HG03460 (cell line): ENCODE measurements around the gene RNFT2.

Experiments
- ATAC-seq: cut with Tn5 transposase; IDR thresholded peaks from one replicate; pipeline ENCODE4 v1.9.1; 2021; ENCODE audit not compliant: unreplicated experiment

RNFT2 gene, protein sequence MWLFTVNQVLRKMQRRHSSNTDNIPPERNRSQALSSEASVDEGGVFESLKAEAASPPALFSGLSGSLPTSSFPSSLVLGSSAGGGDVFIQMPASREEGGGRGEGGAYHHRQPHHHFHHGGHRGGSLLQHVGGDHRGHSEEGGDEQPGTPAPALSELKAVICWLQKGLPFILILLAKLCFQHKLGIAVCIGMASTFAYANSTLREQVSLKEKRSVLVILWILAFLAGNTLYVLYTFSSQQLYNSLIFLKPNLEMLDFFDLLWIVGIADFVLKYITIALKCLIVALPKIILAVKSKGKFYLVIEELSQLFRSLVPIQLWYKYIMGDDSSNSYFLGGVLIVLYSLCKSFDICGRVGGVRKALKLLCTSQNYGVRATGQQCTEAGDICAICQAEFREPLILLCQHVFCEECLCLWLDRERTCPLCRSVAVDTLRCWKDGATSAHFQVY

GRCh38 chr12:116737774-116738657 lies at the start of gene RNFT2, which contains the start of gene SPRING1:
Gene RNFT2 (plus strand): TSS chr12:116738315. CDS start chr12:116740498, 2,183 bp downstream.
Gene SPRING1 (minus strand): TSS chr12:116738069. CDS start chr12:116737900, 169 bp downstream.
- ATAC-seq, result peak; percentile 94

DNA sequence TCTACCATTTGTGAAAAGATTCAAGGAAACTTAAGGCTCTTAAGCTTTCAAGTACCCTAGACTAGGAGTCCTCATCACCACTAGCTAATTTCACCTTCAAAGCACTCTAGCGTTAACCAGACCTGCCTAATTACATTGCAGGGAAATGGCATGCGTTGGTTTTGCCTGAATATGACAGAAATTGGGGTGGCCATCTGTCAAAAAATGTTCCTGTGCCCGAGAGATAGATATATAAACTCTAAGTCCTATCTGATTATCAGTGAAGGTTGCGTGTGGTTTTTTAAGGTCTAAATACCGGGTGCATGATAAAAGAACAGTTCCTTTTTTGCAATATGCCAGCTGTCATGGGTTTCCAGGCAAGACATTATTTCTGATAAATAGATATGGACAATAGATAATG lies 48.6 kb upstream of the RNFT2 start:
- ATAC-seq, result no peak

DNA sequence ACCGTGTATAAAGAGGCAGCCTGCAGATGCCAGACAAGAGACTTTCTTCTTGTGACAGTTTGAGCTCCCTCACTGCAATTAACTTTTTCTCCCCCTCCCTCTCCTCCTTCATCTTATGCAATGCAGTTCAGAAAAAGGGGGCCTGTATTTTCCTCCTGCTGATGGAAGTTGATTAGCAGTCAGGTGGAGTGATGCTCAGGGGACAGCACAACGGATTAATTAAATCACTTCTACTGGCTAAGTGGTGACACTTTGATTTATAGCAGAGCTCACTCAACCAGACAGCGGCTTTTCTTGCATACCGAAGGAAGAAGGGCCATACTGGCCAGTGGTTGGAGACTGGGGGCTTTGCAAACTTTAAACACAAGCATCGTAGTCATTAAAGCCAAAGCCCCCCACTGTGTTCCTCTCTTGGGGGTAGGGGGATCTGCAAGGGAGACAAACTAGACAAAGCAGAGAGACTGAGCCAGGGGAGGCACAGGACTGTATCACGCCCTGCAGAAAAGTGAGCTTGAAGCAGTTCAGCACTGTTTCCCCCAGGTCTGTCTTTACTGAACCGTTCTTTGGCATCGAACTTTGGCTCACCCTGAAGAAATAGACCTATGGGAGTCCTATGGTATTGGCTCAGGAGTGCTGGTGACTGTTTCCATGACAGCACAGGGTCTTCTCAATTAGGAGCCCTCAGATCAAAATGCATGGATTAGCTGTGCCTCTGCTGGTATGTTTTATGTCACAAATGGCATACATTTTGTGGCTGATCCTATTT lies 48.0 kb upstream of the RNFT2 start:
- ATAC-seq, result no peak

DNA sequence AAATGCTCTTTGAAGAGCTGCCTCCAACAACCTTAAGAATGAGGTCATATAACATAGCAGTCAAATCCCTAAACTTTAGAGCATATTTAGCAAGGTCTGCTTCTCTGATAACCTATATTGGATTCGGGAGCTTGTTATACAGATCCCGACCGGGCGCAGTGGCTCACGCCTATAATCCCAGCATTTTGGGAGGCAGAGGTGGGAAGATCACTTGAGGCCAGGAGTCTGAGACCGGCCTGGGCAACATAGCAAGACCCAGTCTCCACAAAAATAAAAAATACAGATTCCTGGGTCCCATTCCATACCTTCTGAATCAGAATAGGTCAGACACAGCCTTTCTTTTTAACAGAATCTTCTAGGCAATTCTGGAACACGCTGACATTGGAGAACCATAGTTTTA lies 46.9 kb upstream of the RNFT2 start:
- ATAC-seq, result no peak

- no peak for ATAC-seq
Measured at GRCh38 chr12:116691636-116692035, 46.5 kb upstream of the RNFT2 start.

- no peak for ATAC-seq
Measured at GRCh38 chr12:116692605-116693004, 45.5 kb upstream of the RNFT2 start.

DNA sequence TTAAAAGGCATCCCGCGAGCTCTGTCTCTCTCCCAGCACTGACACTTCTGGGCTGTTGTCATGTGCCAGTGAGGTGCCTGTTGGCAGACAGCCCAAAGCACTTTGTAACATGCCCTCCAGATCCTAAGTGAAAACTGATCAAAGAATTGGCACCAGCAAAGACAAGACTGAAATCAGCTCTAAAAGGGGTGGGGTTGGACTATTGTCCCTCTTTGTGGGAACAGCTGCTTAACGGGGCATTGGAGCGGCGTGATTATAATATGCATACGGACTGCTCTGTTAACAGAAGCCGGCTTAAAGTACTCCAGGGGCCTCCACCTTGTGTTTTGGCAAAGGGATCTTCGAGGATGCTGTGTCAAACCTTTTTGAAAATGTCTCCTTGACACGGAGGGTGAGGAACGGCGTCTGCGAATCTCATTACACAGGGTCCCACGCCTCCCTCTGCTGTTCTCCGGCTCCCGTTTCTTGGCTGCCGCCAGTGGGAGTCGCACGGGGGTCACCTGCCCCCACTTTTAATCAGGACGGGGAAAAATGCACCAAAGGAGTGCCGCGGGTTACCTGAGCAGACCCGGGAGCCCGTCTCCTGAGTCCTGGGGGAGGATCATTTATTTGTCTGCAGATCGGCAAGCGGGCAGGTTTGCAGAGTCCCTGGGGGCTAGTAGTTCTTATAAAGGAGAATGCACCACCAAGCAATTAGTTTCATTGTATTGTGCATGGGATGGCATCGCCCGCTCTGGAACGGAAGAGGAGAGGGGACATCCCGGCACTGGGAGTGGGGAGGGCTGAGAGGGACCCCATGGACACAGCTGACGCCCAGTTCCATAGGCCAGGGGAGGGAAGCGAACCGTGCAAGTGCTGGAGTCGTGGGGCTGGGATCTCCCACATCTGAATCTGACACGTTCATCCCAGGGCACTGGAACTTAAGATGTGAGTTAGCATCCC lies 44.6 kb upstream of the RNFT2 start:
- no peak for ATAC-seq

DNA sequence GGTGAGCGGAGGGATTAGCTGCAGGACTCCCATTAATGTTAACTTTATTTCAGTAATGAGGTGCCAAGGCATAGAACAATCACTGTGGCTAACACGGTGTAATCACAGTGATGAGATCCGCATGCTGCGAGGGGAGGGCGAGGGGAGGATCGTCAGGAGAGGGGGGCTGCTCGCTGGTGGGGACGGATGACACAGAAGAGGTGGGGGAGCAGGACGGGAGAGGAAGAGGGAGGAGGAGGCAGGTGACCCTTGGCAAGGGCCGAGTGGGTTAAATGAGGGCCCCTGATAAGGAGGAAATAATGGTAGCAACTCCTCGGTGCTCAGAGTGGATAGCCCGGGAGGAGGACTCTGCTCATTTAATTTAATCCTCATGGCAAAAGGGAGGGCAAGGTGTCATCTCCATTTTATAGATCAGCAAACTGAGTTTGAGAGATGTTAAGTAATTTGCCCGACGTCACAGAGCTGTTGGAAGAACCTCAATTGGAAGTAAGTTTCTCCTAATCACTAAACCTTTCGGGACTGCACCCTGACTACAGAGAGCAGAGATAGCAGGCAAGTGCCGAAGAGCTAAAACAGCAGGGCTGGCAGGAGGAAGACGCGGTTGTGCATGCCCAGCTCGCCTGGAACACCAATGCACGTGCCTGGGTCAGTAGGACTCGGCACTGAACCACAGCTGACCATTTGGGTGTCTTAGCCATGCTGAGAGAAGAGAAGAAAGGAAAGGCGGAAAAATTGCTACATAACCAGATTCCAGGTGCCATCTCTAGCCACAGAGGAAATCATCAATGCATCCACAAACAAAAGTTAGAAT lies 43.3 kb upstream of the RNFT2 start:
- no peak for ATAC-seq

DNA sequence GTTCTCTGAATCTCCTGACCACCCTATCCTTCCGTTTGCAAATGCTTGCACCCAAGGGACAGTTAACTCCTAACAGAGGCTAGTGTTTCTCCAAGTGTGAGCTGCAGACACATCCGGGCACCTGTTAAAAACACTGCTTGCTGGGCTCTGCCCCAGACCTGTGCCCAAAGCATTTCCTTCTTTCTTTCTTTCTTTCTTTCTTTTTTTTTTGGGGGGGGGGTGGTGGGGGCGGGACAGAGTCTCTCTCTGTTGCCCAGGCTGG lies 42.7 kb upstream of the RNFT2 start:
- no peak for ATAC-seq

DNA sequence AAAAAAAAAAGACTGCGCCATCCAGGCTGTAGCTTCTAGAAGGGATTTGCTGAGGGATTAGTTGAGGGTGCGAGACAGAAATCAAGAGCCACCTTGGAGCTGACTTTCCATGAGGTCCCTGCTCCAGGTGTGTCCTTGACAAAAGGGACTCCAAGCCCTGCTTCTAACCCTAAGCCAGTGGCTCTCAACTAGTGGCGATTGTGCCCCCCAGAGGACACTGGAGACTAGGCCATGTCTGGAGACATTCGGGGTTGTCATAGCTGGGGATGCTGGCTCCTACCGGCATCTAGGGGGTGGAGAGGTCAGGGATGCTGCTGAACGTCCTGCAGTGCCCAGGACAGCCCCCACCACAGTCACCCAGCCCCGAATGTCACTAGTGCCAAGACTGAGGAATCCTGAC lies 40.8 kb upstream of the RNFT2 start:
- no peak for ATAC-seq

DNA sequence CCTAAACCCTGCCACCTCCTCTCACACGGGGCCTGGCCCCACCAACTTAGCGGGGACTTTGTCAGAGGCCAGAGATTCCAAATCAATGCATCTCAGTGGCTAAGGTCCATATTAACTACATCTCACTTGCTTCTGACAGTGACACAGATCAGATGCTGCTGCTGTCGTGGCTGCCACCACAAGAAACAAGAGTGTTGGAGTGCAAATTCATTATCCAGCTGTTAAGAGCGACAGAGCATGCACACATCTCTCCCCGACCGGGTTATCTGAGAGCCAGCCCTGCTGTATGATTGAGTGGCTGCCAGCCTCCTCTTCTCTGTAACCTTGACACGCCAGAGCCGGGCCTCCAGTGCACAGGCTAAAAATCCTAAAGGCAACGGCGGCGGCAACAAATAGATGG lies 40.4 kb upstream of the RNFT2 start:
- ATAC-seq, result no peak

- ATAC-seq, result no peak
Measured at GRCh38 chr12:116698116-116698515, 40.0 kb upstream of the RNFT2 start.

DNA sequence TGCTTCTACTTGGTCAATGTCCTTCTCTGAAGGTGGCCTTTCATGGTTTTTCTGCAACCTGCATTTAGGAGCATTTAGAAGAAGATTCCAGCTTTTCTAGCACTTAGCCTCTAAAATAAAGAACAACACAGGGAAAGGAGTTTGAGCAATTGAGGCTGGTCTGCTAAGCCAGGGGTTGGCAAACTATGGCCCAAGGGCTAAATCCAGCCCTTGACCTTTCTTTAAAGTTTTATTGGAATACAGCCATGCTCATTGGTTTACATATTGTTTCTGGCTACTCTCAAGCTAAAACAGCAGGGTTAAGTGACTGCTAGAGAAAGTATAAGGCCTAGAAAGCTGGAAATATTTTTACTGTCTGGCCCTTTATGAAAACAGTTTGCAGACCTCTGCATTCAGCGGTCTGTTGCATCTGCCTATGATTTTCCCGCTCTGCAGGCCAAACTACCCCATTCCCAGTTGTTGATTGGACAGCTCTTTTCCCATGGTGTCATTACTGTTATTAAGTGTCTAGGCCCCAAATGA lies 39.5 kb upstream of the RNFT2 start:
- no peak for ATAC-seq

DNA sequence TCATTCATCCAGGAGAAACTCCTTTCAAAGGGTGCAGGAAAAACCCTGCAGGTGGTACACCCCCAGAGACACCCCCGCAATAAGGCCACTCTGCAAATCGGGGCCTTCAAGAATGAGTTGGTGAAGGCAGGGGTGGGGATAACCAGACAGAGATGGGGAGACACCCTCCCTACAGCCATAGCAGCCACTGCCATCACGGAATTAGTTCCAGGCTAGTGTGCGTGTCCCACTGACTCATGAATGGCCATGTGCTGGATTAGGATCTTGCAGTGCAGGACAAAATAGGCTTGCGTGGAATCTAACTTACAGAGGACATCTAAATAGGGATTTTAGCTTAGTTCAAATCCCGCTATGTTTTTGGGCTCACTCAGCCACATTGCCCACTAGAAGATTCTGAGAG lies 38.0 kb upstream of the RNFT2 start:
- ATAC-seq, result no peak

GRCh38 chr12:116701432-116701831 lies 36.7 kb upstream of the RNFT2 start:
- no peak for ATAC-seq

GRCh38 chr12:116703214-116703795 lies 34.8 kb upstream of the RNFT2 start:
- no peak for ATAC-seq

GRCh38 chr12:116707751-116708150 lies 30.4 kb upstream of the RNFT2 start:
- no peak for ATAC-seq

GRCh38 chr12:116708826-116709756 lies 29.0 kb upstream of the RNFT2 start:
- no peak for ATAC-seq
